ENCODE results near the gene TSPAN5.

DNA sequence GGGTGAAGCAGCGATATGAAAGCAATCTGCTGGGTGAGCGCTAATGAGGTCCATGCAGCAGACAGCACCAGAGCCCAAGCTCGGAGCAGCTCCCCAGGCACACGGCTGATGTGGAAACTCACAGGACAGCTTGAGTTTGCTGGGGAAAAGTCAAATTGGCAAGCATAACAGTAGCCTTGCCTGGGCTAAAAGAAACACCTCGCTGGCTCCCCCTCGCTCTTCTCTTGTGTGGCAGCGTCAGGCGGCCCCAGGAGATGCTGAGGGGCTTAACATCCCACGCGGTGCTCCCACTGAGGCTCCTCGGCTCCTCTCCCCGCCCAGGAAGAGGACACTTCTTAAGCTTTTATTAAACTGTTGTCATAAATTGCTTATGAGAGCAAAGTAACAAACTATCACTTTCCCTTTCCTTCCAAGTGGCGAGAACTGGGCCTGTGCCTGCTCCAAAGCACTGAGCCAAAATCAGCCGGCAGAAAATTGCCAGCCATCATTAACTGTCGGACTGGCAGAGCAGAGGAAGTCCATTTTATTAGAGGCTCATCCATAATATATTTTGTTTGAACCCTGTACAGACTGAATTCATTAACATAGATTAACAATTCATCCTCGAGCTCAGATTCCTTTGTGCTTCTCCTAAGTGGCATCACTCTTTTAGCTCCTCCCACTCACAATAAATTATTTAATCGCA is 111.4 kb downstream of the TSPAN5 start:
- TF ChIP-seq POLR2AphosphoS5 (IDR thresholded peaks at IDR 0.05) = no peak
- TF ChIP-seq, protein P1, sequence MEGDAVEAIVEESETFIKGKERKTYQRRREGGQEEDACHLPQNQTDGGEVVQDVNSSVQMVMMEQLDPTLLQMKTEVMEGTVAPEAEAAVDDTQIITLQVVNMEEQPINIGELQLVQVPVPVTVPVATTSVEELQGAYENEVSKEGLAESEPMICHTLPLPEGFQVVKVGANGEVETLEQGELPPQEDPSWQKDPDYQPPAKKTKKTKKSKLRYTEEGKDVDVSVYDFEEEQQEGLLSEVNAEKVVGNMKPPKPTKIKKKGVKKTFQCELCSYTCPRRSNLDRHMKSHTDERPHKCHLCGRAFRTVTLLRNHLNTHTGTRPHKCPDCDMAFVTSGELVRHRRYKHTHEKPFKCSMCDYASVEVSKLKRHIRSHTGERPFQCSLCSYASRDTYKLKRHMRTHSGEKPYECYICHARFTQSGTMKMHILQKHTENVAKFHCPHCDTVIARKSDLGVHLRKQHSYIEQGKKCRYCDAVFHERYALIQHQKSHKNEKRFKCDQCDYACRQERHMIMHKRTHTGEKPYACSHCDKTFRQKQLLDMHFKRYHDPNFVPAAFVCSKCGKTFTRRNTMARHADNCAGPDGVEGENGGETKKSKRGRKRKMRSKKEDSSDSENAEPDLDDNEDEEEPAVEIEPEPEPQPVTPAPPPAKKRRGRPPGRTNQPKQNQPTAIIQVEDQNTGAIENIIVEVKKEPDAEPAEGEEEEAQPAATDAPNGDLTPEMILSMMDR (IDR thresholded peaks at IDR 0.05) = no peak

Data from breast epithelium (tissue), 3 donors.